ENCODE measurements around the gene EMC10.

EMC10 gene

DNA sequence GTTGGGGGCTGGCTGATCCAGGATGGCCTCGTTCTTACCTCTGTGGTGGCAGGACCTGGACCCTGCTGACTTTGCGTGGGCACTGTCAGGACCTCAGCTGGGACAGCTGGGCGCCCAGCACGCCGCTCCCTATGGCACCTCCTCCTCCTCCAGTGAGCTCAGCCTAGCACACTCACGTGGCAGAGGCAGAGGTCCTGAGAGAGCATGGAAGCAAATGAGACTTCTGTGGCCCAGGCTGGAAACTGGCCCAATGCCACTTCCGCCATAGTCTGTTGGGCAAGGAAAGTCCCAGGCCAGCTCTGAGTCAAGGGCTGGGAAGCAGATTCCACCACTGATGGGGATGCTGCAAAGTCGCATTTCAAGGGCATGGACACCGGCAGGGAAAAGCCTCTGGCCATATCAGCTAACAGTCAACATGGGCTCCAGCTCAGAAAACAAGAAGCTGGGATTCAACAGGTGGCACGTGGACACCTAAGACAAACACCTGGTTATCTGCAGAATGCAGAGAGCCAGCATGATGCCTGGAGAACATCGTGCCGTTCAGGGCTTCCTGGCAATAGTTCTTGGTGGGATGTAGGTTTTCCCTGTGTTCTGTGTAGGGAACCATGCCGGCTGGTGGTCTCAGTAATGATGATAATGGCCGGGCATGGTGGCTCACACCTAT lies 26.9 kb upstream of the EMC10 start:
- Histone ChIP-seq H3K36me3 (replicated peaks; ENCODE audit: insufficient read depth, low read length) (no peaks in the 10 kb centered on the region), H3K4me3 (ENCODE audit: low read length) (no peak overlapping the region), H3K4me1 (ENCODE audit: low read length) (no peaks in the 10 kb centered on the region), H3K9me2 (replicated peaks; ENCODE audit: insufficient read depth, low read length) (no peaks in the 10 kb centered on the region), H3K4me2 (ENCODE audit: low read depth, low read length) (no peak overlapping the region), H3F3A (ENCODE audit: insufficient read depth, low read length) (no peaks in the 10 kb centered on the region), H3K27ac (ENCODE audit: low read length) (no peak overlapping the region), H3K79me2 (ENCODE audit: low read length) (no peaks in the 10 kb centered on the region), H3K9ac (ENCODE audit: low read length) (no peak overlapping the region), H2AFZ (ENCODE audit: low read length) (no peak overlapping the region), H3K27me3 (replicated peaks; ENCODE audit: insufficient read depth, low read length) (peaks cover 89% of the 10 kb centered on the region), H4K20me1 (ENCODE audit: insufficient read depth, low read length) (no peaks in the 10 kb centered on the region), H3K9me3 (replicated peaks; ENCODE audit: insufficient read depth, low read length) (no peaks in the 10 kb centered on the region)
- no peak for DNase-seq
- TF ChIP-seq, protein P1, sequence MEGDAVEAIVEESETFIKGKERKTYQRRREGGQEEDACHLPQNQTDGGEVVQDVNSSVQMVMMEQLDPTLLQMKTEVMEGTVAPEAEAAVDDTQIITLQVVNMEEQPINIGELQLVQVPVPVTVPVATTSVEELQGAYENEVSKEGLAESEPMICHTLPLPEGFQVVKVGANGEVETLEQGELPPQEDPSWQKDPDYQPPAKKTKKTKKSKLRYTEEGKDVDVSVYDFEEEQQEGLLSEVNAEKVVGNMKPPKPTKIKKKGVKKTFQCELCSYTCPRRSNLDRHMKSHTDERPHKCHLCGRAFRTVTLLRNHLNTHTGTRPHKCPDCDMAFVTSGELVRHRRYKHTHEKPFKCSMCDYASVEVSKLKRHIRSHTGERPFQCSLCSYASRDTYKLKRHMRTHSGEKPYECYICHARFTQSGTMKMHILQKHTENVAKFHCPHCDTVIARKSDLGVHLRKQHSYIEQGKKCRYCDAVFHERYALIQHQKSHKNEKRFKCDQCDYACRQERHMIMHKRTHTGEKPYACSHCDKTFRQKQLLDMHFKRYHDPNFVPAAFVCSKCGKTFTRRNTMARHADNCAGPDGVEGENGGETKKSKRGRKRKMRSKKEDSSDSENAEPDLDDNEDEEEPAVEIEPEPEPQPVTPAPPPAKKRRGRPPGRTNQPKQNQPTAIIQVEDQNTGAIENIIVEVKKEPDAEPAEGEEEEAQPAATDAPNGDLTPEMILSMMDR (IDR thresholded peaks at IDR 0.05; ENCODE audit: low read length), result no peak
- TF ChIP-seq EZH2 (optimal IDR thresholded peaks at IDR 0.05; ENCODE audit: low read depth, low read length) (no peak), EZH2phosphoT487 (IDR thresholded peaks at IDR 0.05; ENCODE audit: low read length) (no peak)

DNA sequence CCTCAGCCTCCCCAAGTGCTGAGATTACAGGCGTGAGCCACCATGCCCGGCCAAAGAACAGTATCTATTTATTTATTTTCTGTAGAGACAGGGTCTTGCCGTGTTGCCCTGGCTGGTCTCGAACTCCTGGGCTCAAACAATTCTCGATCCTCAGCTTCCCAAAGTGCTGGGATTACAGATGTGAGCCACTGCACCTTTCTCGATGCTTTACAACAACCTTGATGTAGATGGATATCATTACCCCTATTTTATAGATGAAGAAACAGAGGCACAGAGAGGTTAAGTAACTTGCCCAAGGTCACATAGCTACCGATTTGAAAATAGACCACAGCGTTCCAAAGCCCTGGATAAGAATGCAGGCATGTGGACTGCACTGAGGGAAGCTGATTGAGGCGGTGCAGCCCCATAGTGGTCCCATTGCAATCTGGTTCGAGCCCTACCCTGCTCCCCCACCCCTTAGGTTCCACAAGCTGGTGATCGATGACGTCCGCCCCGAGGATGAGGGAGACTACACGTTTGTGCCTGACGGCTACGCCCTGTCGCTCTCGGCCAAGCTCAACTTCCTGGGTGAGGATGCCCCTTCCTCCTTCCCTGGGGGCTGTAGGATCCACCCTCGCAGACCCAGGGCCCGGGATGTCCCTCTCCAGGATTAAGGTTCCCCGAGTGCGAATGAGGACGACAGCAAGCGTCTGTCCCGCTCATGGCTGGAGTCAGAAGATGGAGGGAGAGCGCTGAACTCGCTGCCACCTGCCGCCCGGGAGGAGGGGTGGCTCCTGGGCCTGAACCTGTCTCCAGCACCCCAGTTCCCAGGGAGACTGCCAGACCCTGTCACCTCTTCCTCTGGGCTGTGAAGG lies 25.7 kb upstream of the EMC10 start:
- no peak overlapping the region for H3K4me3 ChIP-seq (ENCODE audit: low read length)
- TF ChIP-seq EZH2 (optimal IDR thresholded peaks at IDR 0.05; ENCODE audit: low read depth, low read length) (no peak), EZH2phosphoT487 (IDR thresholded peaks at IDR 0.05; ENCODE audit: low read length) (no peak)
- TF ChIP-seq, protein P1 (IDR thresholded peaks at IDR 0.05; ENCODE audit: low read length), result no peak
- no peak for DNase-seq
- no peak overlapping the region for H3K27ac ChIP-seq (ENCODE audit: low read length)
- H3K36me3 ChIP-seq (replicated peaks; ENCODE audit: insufficient read depth, low read length), result no peaks in the 10 kb centered on the region
- H3K9me2 ChIP-seq (replicated peaks; ENCODE audit: insufficient read depth, low read length), result no peaks in the 10 kb centered on the region
- H3K9ac ChIP-seq (ENCODE audit: low read length), result no peak overlapping the region
- H3K4me2 ChIP-seq (ENCODE audit: low read depth, low read length), result peak overlapping the region; percentile 0; the same call in 1 of the 2 replicates
- H3K9me3 ChIP-seq (replicated peaks; ENCODE audit: insufficient read depth, low read length), result no peaks in the 10 kb centered on the region
- no peaks in the 10 kb centered on the region for H3F3A ChIP-seq (ENCODE audit: insufficient read depth, low read length)
- no peak overlapping the region for H2AFZ ChIP-seq (ENCODE audit: low read length)
- no peaks in the 10 kb centered on the region for H3K79me2 ChIP-seq (ENCODE audit: low read length)
- H4K20me1 ChIP-seq (ENCODE audit: insufficient read depth, low read length), result no peaks in the 10 kb centered on the region
- peaks cover 89% of the 10 kb centered on the region for H3K27me3 ChIP-seq (replicated peaks; ENCODE audit: insufficient read depth, low read length)
- H3K4me1 ChIP-seq (ENCODE audit: low read length), result no peaks in the 10 kb centered on the region

DNA sequence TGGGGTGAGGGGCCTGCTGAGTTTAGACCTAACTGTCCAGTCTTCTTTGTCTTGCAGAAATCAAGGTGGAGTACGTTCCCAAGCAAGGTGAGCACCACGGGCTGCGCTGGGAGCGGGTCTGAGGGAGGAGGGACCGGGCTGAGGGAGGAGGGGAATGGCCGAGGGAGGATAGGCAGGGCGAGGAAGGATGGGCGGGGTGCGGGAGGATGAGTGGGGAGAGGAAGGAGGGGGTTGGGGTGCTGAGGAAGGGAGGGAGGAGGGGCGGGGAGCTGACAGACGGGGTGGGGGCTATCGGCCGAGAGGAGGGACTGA lies 25.1 kb upstream of the EMC10 start:
- H3K9ac ChIP-seq (ENCODE audit: low read length), result no peak overlapping the region
- DNase-seq, result no peak
- no peaks in the 10 kb centered on the region for H3K79me2 ChIP-seq (ENCODE audit: low read length)
- H3F3A ChIP-seq (ENCODE audit: insufficient read depth, low read length), result no peaks in the 10 kb centered on the region
- H3K27ac ChIP-seq (ENCODE audit: low read length), result no peak overlapping the region
- no peaks in the 10 kb centered on the region for H3K9me2 ChIP-seq (replicated peaks; ENCODE audit: insufficient read depth, low read length)
- H2AFZ ChIP-seq (ENCODE audit: low read length), result no peak overlapping the region
- H3K9me3 ChIP-seq (replicated peaks; ENCODE audit: insufficient read depth, low read length), result no peaks in the 10 kb centered on the region
- TF ChIP-seq EZH2phosphoT487 (IDR thresholded peaks at IDR 0.05; ENCODE audit: low read length) (no peak), EZH2 (optimal IDR thresholded peaks at IDR 0.05; ENCODE audit: low read depth, low read length) (no peak)
- TF ChIP-seq, protein P1 (IDR thresholded peaks at IDR 0.05; ENCODE audit: low read length), result no peak
- no peaks in the 10 kb centered on the region for H3K36me3 ChIP-seq (replicated peaks; ENCODE audit: insufficient read depth, low read length)
- H4K20me1 ChIP-seq (ENCODE audit: insufficient read depth, low read length), result no peaks in the 10 kb centered on the region
- no peaks in the 10 kb centered on the region for H3K4me1 ChIP-seq (ENCODE audit: low read length)
- H3K4me3 ChIP-seq (ENCODE audit: low read length), result no peak overlapping the region
- peaks cover 88% of the 10 kb centered on the region for H3K27me3 ChIP-seq (replicated peaks; ENCODE audit: insufficient read depth, low read length)
- peak overlapping the region; percentile 0; the same call in 1 of the 2 replicates for H3K4me2 ChIP-seq (ENCODE audit: low read depth, low read length)
